Transverse colon (tissue), 4 donors: ENCODE results near the gene TBX1. TPM values are rescaled to one million over a fixed set of nuclear protein-coding genes. Genes with fewer than 3 reads are reported as not detected.

Experiments
- DNase-seq: peaks from one replicate; pipeline ENCODE4 v3.0.0-alpha.2; 2019
- H3K27ac ChIP-seq, 4 donors: fragments of 200-600 bp; sonication (generic); 2 replicates each; pipeline ENCODE4 v1.5.1; 2016 to 2018; ENCODE audit warnings: inconsistent platforms in 4 of 4
- H3K27me3 ChIP-seq: fragments of 200-600 bp; sonication (generic); 2 replicates; pipeline ENCODE4 v1.5.1; 2017; ENCODE audit warnings: inconsistent platforms
- H3K36me3 ChIP-seq, 4 donors: fragments of 200-600 bp; sonication (generic); 2 replicates each; pipeline ENCODE4 v1.5.1; 2017 to 2019; ENCODE audit warnings: inconsistent platforms in 4 of 4
- H3K4me1 ChIP-seq, 4 donors: fragments of 200-600 bp; sonication (generic); 2 replicates each; pipeline ENCODE4 v1.5.1; 2017 to 2020; ENCODE audit warnings: inconsistent platforms in 4 of 4
- H3K4me3 ChIP-seq, 4 donors: fragments of 200-600 bp; sonication (generic); 1 replicate in 1 of 4; 2 replicates in 3 of 4; pipeline versions ENCODE4 v1.5.1 to v1.6.1; 2017 to 2019; ENCODE audit warnings: inconsistent platforms in 4 of 4
- H3K9me3 ChIP-seq, 2 donors: fragments of 200-600 bp; sonication (generic); 2 replicates each; pipeline ENCODE4 v1.5.1; 2017 to 2019; ENCODE audit warnings: inconsistent platforms in 2 of 2
- CTCF ChIP-seq, 5 experiments: fragments of 200-600 bp in 3 of 5; fragments of 450-650 bp in 2 of 5; sonication (generic) in 3 of 5; IDR thresholded peaks; 1 replicate in 2 of 5; 2 replicates in 3 of 5; pipeline ENCODE4 v1.5.1; 2016 to 2017; ENCODE audit warnings: antibody characterized with exemption in 5 of 5, inconsistent platforms in 3 of 5, mild to moderate bottlenecking in 2 of 5, moderate library complexity in 1 of 5
- EP300 ChIP-seq: sonication (generic); formaldehyde crosslinking; IDR thresholded peaks from one replicate; pipeline ENCODE4 v1.6.1; 2017; ENCODE audit warnings: antibody characterized with exemption, low read depth
- POLR2A ChIP-seq: fragments of 450-650 bp; IDR thresholded peaks from one replicate; pipeline ENCODE4 v1.6.1; 2016; ENCODE audit warnings: antibody characterized with exemption, mild to moderate bottlenecking, moderate library complexity
- POLR2AphosphoS5 ChIP-seq, 3 donors: sonication (generic); formaldehyde crosslinking; IDR thresholded peaks; one replicate each; pipeline ENCODE4 v1.6.1; 2016; ENCODE audit warnings: antibody characterized with exemption in 3 of 3
- WGBS, 2 donors: methylation state at CpG; one replicate each; pipeline ENCODE4 v1.1.5; 2018; ENCODE audit warnings: low coverage in 1 of 2; 5-methylcytosine and 5-hydroxymethylcytosine counted together
- in situ Hi-C, 4 donors: fragments of 200-750 bp; cut with MboI; loops; one replicate each; pipeline versions ENCODE4 v1.15.0 to v1.15.1; 2017; ENCODE audit warnings: low sequenced_read_pairs in 3 of 4, low pct_ligation_motif_present in 1 of 4, low pct_unique_long_range_greater_than_20kb in 1 of 4
- intact Hi-C: fragments of 100-400 bp; cut with DNase I; formaldehyde crosslinking; loops from one replicate; pipeline ENCODE4 v1.15.1; 2023; ENCODE audit warnings: low total_unique reads
- total RNA-seq, 4 donors: library from RNA; depleted of rRNA; stranded (reverse); fragments of >200 nt; gene quantifications; one replicate each; pipeline ENCODE4 v1.1.0, GENCODE V29; 2016

Gene TBX1
- total RNA-seq, 4 donors from 2014 or later: 1.1 to 1.3 TPM; not detected in 2

- DNase-seq: no peak
- Histone ChIP-seq H3K27me3 (no peaks in the 10 kb centered on the region), H3K27ac (no peak overlapping the region), H3K9me3 (no peaks in the 10 kb centered on the region), H3K4me1 (no peaks in the 10 kb centered on the region), H3K4me3 (no peak overlapping the region), H3K36me3 (no peaks in the 10 kb centered on the region)
- no peak for TF ChIP-seq EP300
- TF ChIP-seq CTCF (IDR thresholded peaks at IDR 0.05): no peak
- TF ChIP-seq POLR2AphosphoS5 (IDR thresholded peaks at IDR 0.05): no peak
- 75% methylated on average over 21 of the region's 21 CpGs; no CpG with 5 or more reads in 1 of the 2 donors for WGBS, 2 donors
- in situ Hi-C loops (no loop called here), intact Hi-C loops (no loop called here)
These were observed 18.2 kb upstream of the TBX1 start for GRCh38 chr22:19742160-19743066.

GRCh38 chr22:19743081-19743480, 17.5 kb upstream of the TBX1 start:
- in situ Hi-C loops (no loop called here), intact Hi-C loops (no loop called here)
- no peaks in the 10 kb centered on the region for H3K36me3 ChIP-seq
- H3K4me1 ChIP-seq: no peaks in the 10 kb centered on the region
- TF ChIP-seq CTCF (IDR thresholded peaks at IDR 0.05) (no peak), POLR2A (no peak), EP300 (no peak), POLR2AphosphoS5 (IDR thresholded peaks at IDR 0.05) (no peak)
- H3K9me3 ChIP-seq: no peaks in the 10 kb centered on the region
- WGBS, 2 donors: 77 to 100% methylated on average over 2 to 6 of the region's 6 CpGs
- no peak for DNase-seq
- H3K4me3 ChIP-seq: no peak overlapping the region
- H3K27me3 ChIP-seq: no peaks in the 10 kb centered on the region
- no peak overlapping the region for H3K27ac ChIP-seq

- in situ Hi-C loops (no loop called here), intact Hi-C loops (no loop called here)
- H3K36me3 ChIP-seq: no peaks in the 10 kb centered on the region
- no peaks in the 10 kb centered on the region for H3K4me1 ChIP-seq
- H3K27me3 ChIP-seq: no peaks in the 10 kb centered on the region
- H3K27ac ChIP-seq: no peak overlapping the region
- 60% methylated on average over 4 of the region's 4 CpGs; no CpG with 5 or more reads in 1 of the 2 donors for WGBS, 2 donors
- H3K9me3 ChIP-seq: no peaks in the 10 kb centered on the region
- no peak for DNase-seq
- no peak for TF ChIP-seq CTCF (IDR thresholded peaks at IDR 0.05)
- TF ChIP-seq EP300: no peak
- no peak for TF ChIP-seq POLR2AphosphoS5 (IDR thresholded peaks at IDR 0.05)
- no peak for TF ChIP-seq POLR2A
- H3K4me3 ChIP-seq: no peak overlapping the region
These were observed 16.9 kb upstream of the TBX1 start for GRCh38 chr22:19743651-19744050.

GRCh38 chr22:19744350-19745006, 16.1 kb upstream of the TBX1 start:
- intact Hi-C loops (no loop called here), in situ Hi-C loops (no loop called here)
- H3K27ac ChIP-seq: no peak overlapping the region
- H3K4me3 ChIP-seq: no peak overlapping the region
- TF ChIP-seq POLR2AphosphoS5 (IDR thresholded peaks at IDR 0.05): no peak
- no peak for TF ChIP-seq EP300
- TF ChIP-seq POLR2A: no peak
- no peak for TF ChIP-seq CTCF (IDR thresholded peaks at IDR 0.05)
- no peaks in the 10 kb centered on the region for H3K27me3 ChIP-seq
- DNase-seq: no peak
- H3K9me3 ChIP-seq: no peaks in the 10 kb centered on the region
- WGBS, 2 donors: 81 to 88% methylated on average over 3 to 13 of the region's 13 CpGs
- no peaks in the 10 kb centered on the region for H3K36me3 ChIP-seq
- H3K4me1 ChIP-seq: no peaks in the 10 kb centered on the region
